Heart right ventricle (tissue), 16 donors: ENCODE data around the gene CALY. TPM values are rescaled to one million over a fixed set of nuclear protein-coding genes. Genes with fewer than 3 reads are reported as not detected.

Experiments used
- ATAC-seq, 8 donors: fragments of 200-7000 bp; cut with Tn5 transposase; one replicate each; pipeline ENCODE4 v1.9.1; 2020; ENCODE audit warnings: mild to moderate bottlenecking in 8 of 8, moderate library complexity in 8 of 8, moderate number of reproducible peaks in 1 of 8
- DNase-seq, 2 donors: peaks; one replicate each; pipeline ENCODE4 v3.0.0-alpha.2; 2020
- H3K27ac ChIP-seq, 10 donors: fragments of 200-600 bp; sonication (generic) in 2 of 10; one replicate each; pipeline versions ENCODE4 v1.5.0 to v1.8.0; 2020 to 2022; ENCODE audit warnings: mild to moderate bottlenecking in 3 of 10
- H3K27me3 ChIP-seq, 7 donors: fragments of 200-600 bp; one replicate each; pipeline ENCODE4 v1.8.0; 2021 to 2022; ENCODE audit warnings: mild to moderate bottlenecking in 2 of 7
- H3K36me3 ChIP-seq, 9 donors: fragments of 200-600 bp; sonication (generic) in 1 of 9; one replicate each; pipeline versions ENCODE4 v1.5.0 to v1.8.0; 2020 to 2022; ENCODE audit warnings: mild to moderate bottlenecking in 2 of 9
- H3K4me1 ChIP-seq, 9 donors: fragments of 200-600 bp; sonication (generic) in 1 of 9; one replicate each; pipeline versions ENCODE4 v1.5.0 to v1.8.0; 2020 to 2022; ENCODE audit warnings: mild to moderate bottlenecking in 4 of 9
- H3K4me3 ChIP-seq, 10 donors: fragments of 200-600 bp; sonication (generic) in 2 of 10; one replicate each; pipeline versions ENCODE4 v1.5.0 to v1.8.0; 2020 to 2022; ENCODE audit warnings: mild to moderate bottlenecking in 7 of 10, moderate library complexity in 2 of 10
- H3K9me3 ChIP-seq, 11 donors: fragments of 200-600 bp in 10 of 11; sonication (generic) in 2 of 11; one replicate each; pipeline versions ENCODE4 v1.5.0 to v1.8.0; 2013 to 2022; ENCODE audit warnings: mild to moderate bottlenecking in 2 of 11, control low read depth in 1 of 11, moderate library complexity in 1 of 11
- WGBS, 2 donors: extraction: QIAGEN DNeasy Blood & Tissue Kit; methylation state at CpG; one replicate each; pipeline ENCODE4 v1.1.7; 2013; ENCODE audit warnings: inconsistent platforms in 1 of 2; 5-methylcytosine and 5-hydroxymethylcytosine counted together
- intact Hi-C, 10 donors: fragments of 100-400 bp; cut with DNase I; formaldehyde crosslinking; loops; one replicate each; pipeline versions ENCODE4 v1.11.1 to v1.14.2; 2022
- polyA plus RNA-seq, 2 donors: library from polyadenylated mRNA; stranded (reverse); fragments of 200-250 nt; gene quantifications; one replicate each; pipeline ENCODE4 v1.2.3, GENCODE V29; 2013
- total RNA-seq, 10 donors: library from RNA; stranded (reverse); fragmentation: NEBNext Ultra II Directional in 3 of 10; extraction: Animal tissue kit (Norgen Biotek cat#: 25700) in 3 of 10; gene quantifications; one replicate each; pipeline versions ENCODE4 v1.2.1 to v1.2.4, GENCODE V29; 2021 to 2023
- TF ChIP-seq, protein P1 (sequence below), 9 donors: fragments of 200-600 bp; sonication (generic) in 2 of 9; IDR thresholded peaks; one replicate each; pipeline versions ENCODE4 v1.5.0 to v1.8.0; 2021 to 2022; ENCODE audit warnings: antibody characterized with exemption in 9 of 9, mild to moderate bottlenecking in 5 of 9, moderate library complexity in 1 of 9
- donor health status: Arrhythmogenic right ventricular cardiomyopathy.
- donor health status: ischemic (EF 13 %, LVEDD 7.1; RV severe dilation, severe dysfunction).
- donor health status: healthy with polysubstance abuse.
- donor health status: DM: no; HTN: yes; CAD: no.
- donor health status: DM: no; HTN: no; CAD: no.
- donor health status: ischemic (EF 25% LVEDD 6.9; RV normal size, moderate dysfunction).
- donor health status: ischemic (EF 25% LVEDD 5.7; RV mildly dilated, moderate dysfunction).
- donor health status: healthy.
- donor health status: DM: yes; HTN: yes; CAD: no.
- donor health status: Ischemic cardiomyopathy.
- donor health status: ischemic (EF 35%, LVEDD 5.7; RV mildly dilated, moderate dysfunction).
- donor health status: nonischemic (EF 11% LVEDD 7.7; RV severe dilation, severe dysfunction).
- donor health status: DM: yes; HTN: yes; CAD: no.
- donor health status: PGD.
- donor health status: ischemic (EF 29% LVEDD 5.4; RV normal size, mild dysfunction).
- donor health status: nonischemic (EF 23%, LVEDD 6.1; RV moderate dilation, normal function).

CALY gene
- total and polyA plus RNA-seq, 12 donors: 0.09 to 0.77 TPM; not detected in 10

DNA sequence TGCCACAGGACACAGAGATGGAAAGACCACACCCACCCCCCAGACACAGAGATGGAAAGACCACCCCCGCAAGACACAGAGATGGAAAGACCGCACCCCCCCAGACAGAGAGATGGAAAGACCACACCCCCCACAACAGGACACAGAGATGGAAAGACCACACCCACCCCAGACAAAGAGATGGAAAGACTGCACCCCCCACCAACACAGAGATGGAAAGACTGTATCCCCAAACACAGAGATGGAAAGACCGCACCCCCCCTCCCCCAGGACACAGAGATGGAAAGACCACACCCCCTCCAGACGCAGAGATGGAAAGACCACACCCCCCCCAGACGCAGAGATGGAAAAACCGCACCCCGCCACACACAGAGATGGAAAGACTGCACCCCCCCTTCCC, 20.0 kb downstream of the CALY start:
- 82 to 89% methylated on average over 7 of the region's 7 CpGs for WGBS, 2 donors
- H3K27me3 ChIP-seq: peaks cover 0 to 25% (median 15%) of the 10 kb centered on the region in 7 donors
- H3K4me3 ChIP-seq: no peak overlapping the region
- ATAC-seq (no peak), DNase-seq (no peak)
- peaks cover 0 to 5% (median 0%) of the 10 kb centered on the region in 11 donors for H3K9me3 ChIP-seq
- TF ChIP-seq, protein P1, sequence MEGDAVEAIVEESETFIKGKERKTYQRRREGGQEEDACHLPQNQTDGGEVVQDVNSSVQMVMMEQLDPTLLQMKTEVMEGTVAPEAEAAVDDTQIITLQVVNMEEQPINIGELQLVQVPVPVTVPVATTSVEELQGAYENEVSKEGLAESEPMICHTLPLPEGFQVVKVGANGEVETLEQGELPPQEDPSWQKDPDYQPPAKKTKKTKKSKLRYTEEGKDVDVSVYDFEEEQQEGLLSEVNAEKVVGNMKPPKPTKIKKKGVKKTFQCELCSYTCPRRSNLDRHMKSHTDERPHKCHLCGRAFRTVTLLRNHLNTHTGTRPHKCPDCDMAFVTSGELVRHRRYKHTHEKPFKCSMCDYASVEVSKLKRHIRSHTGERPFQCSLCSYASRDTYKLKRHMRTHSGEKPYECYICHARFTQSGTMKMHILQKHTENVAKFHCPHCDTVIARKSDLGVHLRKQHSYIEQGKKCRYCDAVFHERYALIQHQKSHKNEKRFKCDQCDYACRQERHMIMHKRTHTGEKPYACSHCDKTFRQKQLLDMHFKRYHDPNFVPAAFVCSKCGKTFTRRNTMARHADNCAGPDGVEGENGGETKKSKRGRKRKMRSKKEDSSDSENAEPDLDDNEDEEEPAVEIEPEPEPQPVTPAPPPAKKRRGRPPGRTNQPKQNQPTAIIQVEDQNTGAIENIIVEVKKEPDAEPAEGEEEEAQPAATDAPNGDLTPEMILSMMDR (IDR thresholded peaks at IDR 0.05): no peak
- peaks cover 0 to 17% (median 7%) of the 10 kb centered on the region in 9 donors for H3K36me3 ChIP-seq
- no peak overlapping the region for H3K27ac ChIP-seq
- intact Hi-C loops: loop anchor here in 1 of 10 donors (10.0 kb wide), 1 partner anchor 172 kb away; no protein-coding TSS in a partner anchor
- H3K4me1 ChIP-seq: peaks cover 0 to 10% (median 6%) of the 10 kb centered on the region in 9 donors

DNA sequence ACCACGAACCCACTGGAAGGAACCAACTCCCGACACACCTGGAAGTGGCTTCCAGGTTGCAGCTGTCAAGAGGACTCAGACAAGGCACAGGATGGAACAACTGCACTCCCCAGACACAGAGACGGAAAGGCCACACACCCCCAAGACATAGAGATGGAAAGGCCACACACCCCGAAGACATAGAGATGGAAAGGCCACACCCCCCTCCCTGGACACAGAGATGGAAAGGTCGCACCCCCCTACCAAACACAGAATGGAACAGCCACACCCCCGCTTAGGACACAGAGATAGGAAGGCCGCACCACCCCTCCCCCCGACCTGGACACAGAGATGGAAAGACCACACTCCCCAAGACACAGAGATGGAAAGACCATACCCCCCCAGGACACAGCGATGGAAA, 20.4 kb downstream of the CALY start:
- Histone ChIP-seq H3K27ac (no peak overlapping the region), H3K9me3 (peaks cover 0 to 5% (median 0%) of the 10 kb centered on the region in 11 donors), H3K36me3 (peaks cover 0 to 21% (median 7%) of the 10 kb centered on the region in 9 donors), H3K27me3 (peaks cover 0 to 25% (median 15%) of the 10 kb centered on the region in 7 donors), H3K4me3 (no peak overlapping the region), H3K4me1 (peaks cover 0 to 10% (median 6%) of the 10 kb centered on the region in 9 donors)
- DNase-seq (no peak), ATAC-seq (no peak)
- WGBS, 2 donors: 91 to 94% methylated on average over 8 to 9 of the region's 9 CpGs
- intact Hi-C loops: loop anchor here in 1 of 10 donors (10.0 kb wide), 1 partner anchor 171 kb away; no protein-coding TSS in a partner anchor
- TF ChIP-seq, protein P1 (IDR thresholded peaks at IDR 0.05): no peak

DNA sequence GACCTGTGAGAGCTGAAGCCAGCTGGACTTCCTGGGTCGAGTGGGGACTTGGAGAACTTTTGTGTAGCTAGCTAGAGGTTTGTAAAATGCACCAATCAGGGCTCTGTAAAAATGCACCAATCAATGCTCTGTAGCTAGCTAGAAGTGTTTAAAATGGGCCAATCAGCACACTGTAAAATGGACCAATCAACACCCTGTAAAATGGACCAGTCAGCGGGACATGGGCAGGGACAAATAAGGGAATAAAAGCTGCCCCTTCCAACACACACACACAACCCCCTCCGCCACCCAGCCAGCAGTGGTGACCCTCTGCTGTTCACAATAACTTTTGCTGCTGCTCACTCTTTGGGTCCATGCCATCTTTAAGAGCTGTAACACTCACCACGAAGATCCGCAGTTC, 20.8 kb downstream of the CALY start:
- ATAC-seq: no peak
- no peak overlapping the region for H3K27ac ChIP-seq
- intact Hi-C loops: loop anchor here in 1 of 10 donors (10.0 kb wide), 1 partner anchor 171 kb away; no protein-coding TSS in a partner anchor
- peaks cover 0 to 21% (median 15%) of the 10 kb centered on the region in 7 donors for H3K27me3 ChIP-seq
- 85 to 91% methylated on average over 5 of the region's 5 CpGs for WGBS, 2 donors
- H3K4me3 ChIP-seq: no peak overlapping the region
- peaks cover 0 to 26% (median 7%) of the 10 kb centered on the region in 9 donors for H3K36me3 ChIP-seq
- H3K4me1 ChIP-seq: peaks cover 0 to 10% (median 6%) of the 10 kb centered on the region in 9 donors
- DNase-seq: no peak
- peaks cover 0 to 1% (median 0%) of the 10 kb centered on the region in 11 donors for H3K9me3 ChIP-seq
- TF ChIP-seq, protein P1 (IDR thresholded peaks at IDR 0.05): no peak

DNA sequence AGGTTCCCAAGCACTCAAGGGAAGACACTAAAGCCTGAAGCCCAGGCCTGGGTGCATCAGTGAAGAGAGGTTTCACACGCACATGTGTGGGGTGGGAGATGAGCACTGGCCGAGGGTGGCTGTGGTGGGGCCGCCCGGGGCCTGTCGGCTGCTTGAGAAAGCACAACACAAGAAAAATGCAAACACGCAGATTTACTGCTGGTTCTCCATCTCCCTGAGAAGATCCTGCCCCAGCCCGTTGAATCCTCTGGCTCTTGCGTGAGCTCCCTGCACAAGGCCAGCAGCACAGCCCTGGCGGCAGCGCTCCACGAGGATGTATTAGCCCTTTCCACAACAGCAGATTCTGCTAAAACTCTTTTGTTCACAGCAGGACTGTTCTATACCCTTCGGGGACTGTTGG, 21.8 kb downstream of the CALY start:
- DNase-seq (no peak), ATAC-seq (no peak)
- intact Hi-C loops: loop anchor here in 2 of 10 donors (5.0 to 10.0 kb wide), 2 partner anchors 170 to 292 kb away; no protein-coding TSS in a partner anchor
- TF ChIP-seq, protein P1 (IDR thresholded peaks at IDR 0.05): no peak
- 89 to 92% methylated on average over 12 of the region's 12 CpGs for WGBS, 2 donors
- H3K27ac ChIP-seq: no peak overlapping the region
- H3K27me3 ChIP-seq: peaks cover 0 to 15% (median 14%) of the 10 kb centered on the region in 7 donors
- peaks cover 0 to 35% (median 7%) of the 10 kb centered on the region in 9 donors for H3K36me3 ChIP-seq
- no peak overlapping the region for H3K4me3 ChIP-seq
- no peaks in the 10 kb centered on the region for H3K9me3 ChIP-seq
- H3K4me1 ChIP-seq: peaks cover 0 to 10% (median 6%) of the 10 kb centered on the region in 9 donors
